ENCODE data around the gene AGAP2.

GRCh38 chr12:57692500-57692899 lies 46.0 kb downstream of the AGAP2 start:
- TF ChIP-seq POLR2AphosphoS5 (IDR thresholded peaks at IDR 0.05; ENCODE audit: insufficient read depth in 1 of 2, low read depth in 1 of 2) (no peak), POLR2A (IDR thresholded peaks at IDR 0.05) (no peak), CTCF (IDR thresholded peaks at IDR 0.05) (no peak)

Data from vagina (tissue), 2 donors.